Measurements from ENCODE around the gene GLT1D1.

GRCh38 chr12:128863957-128864356, 10.7 kb downstream of the GLT1D1 start:
- TF ChIP-seq ARNTL (CRISPR knock-in tag; IDR thresholded peaks at IDR 0.05; ENCODE audit: borderline replicate concordance, low read depth) = no peak
- TF ChIP-seq, protein P1, sequence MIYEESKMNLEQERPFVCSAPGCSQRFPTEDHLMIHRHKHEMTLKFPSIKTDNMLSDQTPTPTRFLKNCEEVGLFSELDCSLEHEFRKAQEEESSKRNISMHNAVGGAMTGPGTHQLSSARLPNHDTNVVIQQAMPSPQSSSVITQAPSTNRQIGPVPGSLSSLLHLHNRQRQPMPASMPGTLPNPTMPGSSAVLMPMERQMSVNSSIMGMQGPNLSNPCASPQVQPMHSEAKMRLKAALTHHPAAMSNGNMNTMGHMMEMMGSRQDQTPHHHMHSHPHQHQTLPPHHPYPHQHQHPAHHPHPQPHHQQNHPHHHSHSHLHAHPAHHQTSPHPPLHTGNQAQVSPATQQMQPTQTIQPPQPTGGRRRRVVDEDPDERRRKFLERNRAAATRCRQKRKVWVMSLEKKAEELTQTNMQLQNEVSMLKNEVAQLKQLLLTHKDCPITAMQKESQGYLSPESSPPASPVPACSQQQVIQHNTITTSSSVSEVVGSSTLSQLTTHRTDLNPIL (CRISPR knock-in tag; IDR thresholded peaks at IDR 0.05; ENCODE audit: low read depth) = no peak
- TF ChIP-seq, protein P2, sequence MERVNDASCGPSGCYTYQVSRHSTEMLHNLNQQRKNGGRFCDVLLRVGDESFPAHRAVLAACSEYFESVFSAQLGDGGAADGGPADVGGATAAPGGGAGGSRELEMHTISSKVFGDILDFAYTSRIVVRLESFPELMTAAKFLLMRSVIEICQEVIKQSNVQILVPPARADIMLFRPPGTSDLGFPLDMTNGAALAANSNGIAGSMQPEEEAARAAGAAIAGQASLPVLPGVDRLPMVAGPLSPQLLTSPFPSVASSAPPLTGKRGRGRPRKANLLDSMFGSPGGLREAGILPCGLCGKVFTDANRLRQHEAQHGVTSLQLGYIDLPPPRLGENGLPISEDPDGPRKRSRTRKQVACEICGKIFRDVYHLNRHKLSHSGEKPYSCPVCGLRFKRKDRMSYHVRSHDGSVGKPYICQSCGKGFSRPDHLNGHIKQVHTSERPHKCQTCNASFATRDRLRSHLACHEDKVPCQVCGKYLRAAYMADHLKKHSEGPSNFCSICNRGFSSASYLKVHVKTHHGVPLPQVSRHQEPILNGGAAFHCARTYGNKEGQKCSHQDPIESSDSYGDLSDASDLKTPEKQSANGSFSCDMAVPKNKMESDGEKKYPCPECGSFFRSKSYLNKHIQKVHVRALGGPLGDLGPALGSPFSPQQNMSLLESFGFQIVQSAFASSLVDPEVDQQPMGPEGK (CRISPR knock-in tag; IDR thresholded peaks at IDR 0.05; ENCODE audit: borderline replicate concordance) = no peak
- TF ChIP-seq ZFP30 (CRISPR knock-in tag; IDR thresholded peaks at IDR 0.05) = no peak
- TF ChIP-seq OSR1 (CRISPR knock-in tag; IDR thresholded peaks at IDR 0.05) = no peak
- no peak for TF ChIP-seq ZNF70 (CRISPR knock-in tag; IDR thresholded peaks at IDR 0.05)
- no peak for TF ChIP-seq TOX (CRISPR knock-in tag; IDR thresholded peaks at IDR 0.05; ENCODE audit: borderline replicate concordance)
- TF ChIP-seq PPARA (CRISPR knock-in tag; IDR thresholded peaks at IDR 0.05; ENCODE audit: borderline replicate concordance) = no peak
- TF ChIP-seq BACH2 (CRISPR knock-in tag; IDR thresholded peaks at IDR 0.05; ENCODE audit: borderline replicate concordance) = no peak
- no peak for TF ChIP-seq RARB (CRISPR knock-in tag; IDR thresholded peaks at IDR 0.05)
- no peak for TF ChIP-seq ESRRG (CRISPR knock-in tag; IDR thresholded peaks at IDR 0.05)
- TF ChIP-seq, protein P3, sequence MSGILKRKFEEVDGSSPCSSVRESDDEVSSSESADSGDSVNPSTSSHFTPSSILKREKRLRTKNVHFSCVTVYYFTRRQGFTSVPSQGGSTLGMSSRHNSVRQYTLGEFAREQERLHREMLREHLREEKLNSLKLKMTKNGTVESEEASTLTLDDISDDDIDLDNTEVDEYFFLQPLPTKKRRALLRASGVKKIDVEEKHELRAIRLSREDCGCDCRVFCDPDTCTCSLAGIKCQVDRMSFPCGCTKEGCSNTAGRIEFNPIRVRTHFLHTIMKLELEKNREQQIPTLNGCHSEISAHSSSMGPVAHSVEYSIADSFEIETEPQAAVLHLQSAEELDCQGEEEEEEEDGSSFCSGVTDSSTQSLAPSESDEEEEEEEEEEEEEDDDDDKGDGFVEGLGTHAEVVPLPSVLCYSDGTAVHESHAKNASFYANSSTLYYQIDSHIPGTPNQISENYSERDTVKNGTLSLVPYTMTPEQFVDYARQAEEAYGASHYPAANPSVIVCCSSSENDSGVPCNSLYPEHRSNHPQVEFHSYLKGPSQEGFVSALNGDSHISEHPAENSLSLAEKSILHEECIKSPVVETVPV (CRISPR knock-in tag; IDR thresholded peaks at IDR 0.05) = no peak
- TF ChIP-seq TSHZ2 (CRISPR knock-in tag; IDR thresholded peaks at IDR 0.05) = no peak
- no peak for TF ChIP-seq SNAI2 (CRISPR knock-in tag; IDR thresholded peaks at IDR 0.05)
